Glomerular visceral epithelial cell (primary cell): ENCODE data around the gene NDUFS2.
A peak's percentile ranks its signal among the peaks of the same experiment; 100 is the strongest.

Experiments
- DNase-seq: peaks from one replicate; pipeline ENCODE4 v3.0.0-alpha.2; 2016; ENCODE audit errors: extremely low spot score

Gene NDUFS2

GRCh38 chr1:161201836-161202712 is at the start of gene NDUFS2:
NDUFS2 (plus strand) TSS chr1:161202367; CDS start chr1:161202386, 19 bp downstream.
- peak; percentile 99 for DNase-seq

- no peak for DNase-seq
Measured at GRCh38 chr1:161153176-161153575, 49.0 kb upstream of the NDUFS2 start.

GRCh38 chr1:161153682-161154337 is 48.4 kb upstream of the NDUFS2 start, which contains the start of gene UFC1:
UFC1 (plus strand) TSS chr1:161153978; CDS start chr1:161153998, 20 bp downstream.
- DNase-seq, result peak; percentile 88

- DNase-seq, result no peak
Measured at GRCh38 chr1:161157867-161158266, 44.3 kb upstream of the NDUFS2 start.

- no peak for DNase-seq
Measured at GRCh38 chr1:161158316-161159010, 43.7 kb upstream of the NDUFS2 start.

- DNase-seq, result peak; percentile 91
Measured at GRCh38 chr1:161159087-161159912, 42.9 kb upstream of the NDUFS2 start, which contains the start of gene USP21. USP21 (plus strand) TSS chr1:161159500; CDS start chr1:161160641, 1,141 bp downstream.

- no peak for DNase-seq
Measured at GRCh38 chr1:161159913-161160243, 42.3 kb upstream of the NDUFS2 start.

- no peak for DNase-seq
Measured at GRCh38 chr1:161160671-161161145, 41.5 kb upstream of the NDUFS2 start.

- no peak for DNase-seq
Measured at GRCh38 chr1:161161652-161162051, 40.5 kb upstream of the NDUFS2 start.

- DNase-seq, result no peak
Measured at GRCh38 chr1:161162052-161162451, 40.1 kb upstream of the NDUFS2 start.

- DNase-seq, result no peak
Measured at GRCh38 chr1:161162806-161163205, 39.4 kb upstream of the NDUFS2 start.

- no peak for DNase-seq
Measured at GRCh38 chr1:161163793-161164192, 38.4 kb upstream of the NDUFS2 start.

- DNase-seq, result no peak
Measured at GRCh38 chr1:161164901-161165610, 37.1 kb upstream of the NDUFS2 start.

GRCh38 chr1:161165742-161166668 is 36.2 kb upstream of the NDUFS2 start, which contains the start of gene PPOX:
PPOX (plus strand) TSS chr1:161166426; CDS start chr1:161166848, 422 bp downstream.
- DNase-seq, result peak; percentile 98

GRCh38 chr1:161166669-161167548 is 35.3 kb upstream of the NDUFS2 start:
- DNase-seq, result peak; percentile 32

GRCh38 chr1:161168906-161169305 is 33.3 kb upstream of the NDUFS2 start:
- DNase-seq, result no peak

GRCh38 chr1:161171191-161171590 is 31.0 kb upstream of the NDUFS2 start:
- DNase-seq, result no peak

GRCh38 chr1:161171696-161172095 is 30.5 kb upstream of the NDUFS2 start:
- DNase-seq, result no peak
